GM19328 (cell line): ENCODE measurements around the gene UBE4B.

Experiments used
- ATAC-seq: cut with Tn5 transposase; IDR thresholded peaks from one replicate; pipeline ENCODE4 v1.9.1; 2021; ENCODE audit warnings: mild to moderate bottlenecking, moderate library complexity; ENCODE audit not compliant: unreplicated experiment

UBE4B gene

DNA sequence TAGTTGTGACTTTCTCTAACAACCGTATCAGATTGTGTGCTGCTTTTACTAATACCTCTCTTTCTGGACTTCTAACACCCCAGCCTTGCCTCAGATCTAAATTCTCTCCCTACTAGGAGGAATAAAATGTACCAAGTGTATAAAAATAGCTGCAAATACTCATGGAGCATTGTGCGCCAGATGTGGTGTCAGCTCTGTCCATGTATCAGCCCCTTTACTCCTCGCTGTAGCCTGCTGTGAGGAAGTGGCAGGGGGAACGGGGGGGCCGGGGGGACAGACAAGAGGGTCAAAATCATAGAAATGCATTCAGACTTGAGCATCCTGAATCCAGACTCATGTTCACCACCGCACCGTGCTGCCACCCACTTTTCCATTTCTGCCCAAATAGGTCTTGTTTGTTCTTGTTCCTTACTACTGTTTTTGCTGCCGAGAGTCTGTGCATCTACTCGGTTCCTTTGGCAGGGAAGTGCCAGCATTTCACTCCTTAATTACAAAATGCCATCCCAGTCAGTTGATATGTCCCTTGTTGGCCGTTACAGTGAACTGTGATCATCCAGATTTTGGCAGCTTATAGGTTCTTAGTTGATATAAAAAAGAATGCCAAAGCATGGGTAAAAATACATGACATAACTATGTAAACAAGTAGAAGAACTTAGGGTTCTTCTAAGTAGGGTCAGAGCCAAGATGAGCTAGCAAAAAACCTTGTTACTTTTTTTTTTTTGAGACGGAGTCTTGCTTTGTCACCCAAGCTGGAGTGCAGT, 76.4 kb downstream of the UBE4B start:
- ATAC-seq = no peak

GRCh38 chr1:10113501-10113900, 80.7 kb downstream of the UBE4B start:
- no peak for ATAC-seq

DNA sequence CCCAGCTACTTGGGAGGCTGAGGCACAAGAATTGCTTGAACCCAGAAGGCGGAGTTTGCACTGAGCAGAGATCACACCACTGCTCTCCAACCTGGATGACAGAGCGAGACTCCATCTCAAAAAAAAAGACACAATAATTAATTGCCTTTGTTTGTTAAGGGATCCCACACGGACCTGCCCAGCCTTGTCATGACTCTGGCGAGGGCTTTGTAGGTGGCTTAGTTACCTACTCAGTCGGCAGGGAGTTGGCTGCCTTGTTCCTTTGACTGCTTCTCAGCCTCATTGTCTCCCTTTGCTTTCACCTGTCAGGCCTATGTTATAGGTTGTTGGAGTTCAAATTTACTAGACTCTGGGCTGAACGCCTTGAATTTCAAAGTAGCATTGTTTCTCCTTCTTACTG, 82.0 kb downstream of the UBE4B start:
- ATAC-seq = no peak

GRCh38 chr1:10117132-10117531, 84.4 kb downstream of the UBE4B start:
- ATAC-seq = no peak

- ATAC-seq = no peak
These were observed 85.1 kb downstream of the UBE4B start for GRCh38 chr1:10117865-10118264.

GRCh38 chr1:10121688-10122087, 88.9 kb downstream of the UBE4B start:
- ATAC-seq = no peak

- no peak for ATAC-seq
These were observed 90.2 kb downstream of the UBE4B start for GRCh38 chr1:10122926-10123325.

GRCh38 chr1:10128101-10128765, 95.5 kb downstream of the UBE4B start:
- no peak for ATAC-seq

DNA sequence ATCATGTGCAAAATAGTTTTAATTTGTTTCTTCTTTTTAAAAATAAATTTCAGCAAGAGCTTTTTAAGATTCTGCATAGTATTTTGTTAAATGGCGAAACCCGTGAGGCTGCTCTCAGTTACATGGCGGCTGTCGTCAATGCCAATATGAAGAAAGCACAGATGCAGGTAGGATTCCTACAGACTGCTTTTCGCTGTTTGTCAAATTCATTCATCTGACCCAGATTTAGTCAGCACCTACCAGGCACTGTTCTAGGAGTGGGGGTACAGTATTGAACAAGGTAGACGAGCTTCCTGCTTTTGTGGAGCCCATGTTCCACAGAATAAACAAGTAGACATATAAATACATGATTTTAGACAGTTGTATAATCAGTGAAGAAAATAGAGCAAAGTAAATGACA, 99.6 kb downstream of the UBE4B start:
- no peak for ATAC-seq

GRCh38 chr1:10132852-10133251, 100.1 kb downstream of the UBE4B start:
- ATAC-seq = no peak

GRCh38 chr1:10140981-10141380, 108.2 kb downstream of the UBE4B start:
- ATAC-seq = no peak

GRCh38 chr1:10143961-10144485, 111.3 kb downstream of the UBE4B start:
- ATAC-seq = no peak

DNA sequence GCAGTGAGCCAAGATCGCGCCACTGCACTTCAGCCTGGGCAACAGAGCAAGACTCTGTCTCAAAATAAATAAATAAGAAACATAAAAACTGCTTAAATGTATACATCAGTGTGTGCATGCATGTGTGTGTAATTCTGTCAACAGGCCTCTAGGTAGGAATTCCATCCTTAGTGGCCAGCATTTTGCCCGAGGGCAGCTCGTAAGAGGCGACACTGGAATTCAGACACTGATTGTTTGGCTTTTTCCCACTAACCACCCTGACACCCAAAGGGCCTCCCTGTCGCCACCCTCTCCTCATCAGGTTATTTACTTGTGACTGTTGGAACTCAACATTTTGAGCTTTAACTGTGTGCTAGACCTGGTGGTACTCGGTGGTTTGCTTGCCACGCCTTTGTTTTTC, 113.6 kb downstream of the UBE4B start:
- no peak for ATAC-seq

DNA sequence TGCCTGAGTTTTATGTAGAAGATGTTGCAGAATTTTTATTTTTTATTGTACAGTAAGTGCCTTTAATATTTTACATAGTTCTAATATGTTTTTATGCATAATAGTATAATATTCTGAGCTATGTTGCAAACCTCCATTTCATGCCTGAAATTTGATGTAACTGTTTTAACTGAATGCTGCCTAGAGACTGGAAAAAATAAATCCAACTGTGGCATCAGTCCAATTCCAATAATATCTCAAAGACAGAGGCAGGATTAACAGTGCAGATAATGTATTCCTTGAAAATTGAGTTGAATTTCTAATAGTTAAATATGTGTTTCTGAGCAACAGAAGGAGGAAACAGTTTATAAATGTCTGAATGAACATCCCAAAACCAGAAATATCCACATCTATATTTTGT, 116.5 kb downstream of the UBE4B start:
- no peak for ATAC-seq

GRCh38 chr1:10152709-10153284, 120.0 kb downstream of the UBE4B start:
- no peak for ATAC-seq

DNA sequence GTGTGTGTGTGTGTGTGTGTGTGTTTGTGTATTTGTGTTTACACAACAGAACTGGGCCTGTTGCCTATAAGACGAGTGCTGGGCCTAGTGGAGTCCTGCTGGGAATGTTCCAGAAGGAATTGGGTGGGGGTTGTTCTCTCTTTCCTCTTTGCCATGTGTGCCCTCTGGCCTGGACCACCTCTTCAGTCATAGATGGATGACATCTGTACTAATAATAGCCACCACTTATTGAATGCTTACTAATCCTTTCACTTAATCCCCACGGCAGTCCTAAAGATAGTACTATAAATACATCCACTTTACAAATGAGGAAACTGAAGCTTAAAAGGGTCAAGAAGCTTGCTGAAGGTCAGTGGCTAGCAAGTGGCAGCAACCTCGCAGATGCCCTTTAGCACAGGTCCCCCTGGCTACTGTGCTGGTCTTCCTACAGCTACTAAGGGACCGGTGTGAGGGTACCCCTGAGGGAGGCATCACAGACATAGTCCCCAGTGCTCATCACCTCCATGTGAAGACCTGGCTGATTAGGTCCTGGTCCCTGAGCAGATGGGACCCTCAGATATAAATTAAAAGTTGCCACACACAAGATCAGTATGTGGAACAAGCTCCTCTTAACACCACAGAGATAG, 122.4 kb downstream of the UBE4B start:
- ATAC-seq = no peak

- no peak for ATAC-seq
These were observed 127.4 kb downstream of the UBE4B start for GRCh38 chr1:10160173-10160572.

GRCh38 chr1:10160907-10161490, 128.2 kb downstream of the UBE4B start:
- ATAC-seq = no peak

- ATAC-seq = no peak
These were observed 129.0 kb downstream of the UBE4B start for GRCh38 chr1:10161541-10162290.

- no peak for ATAC-seq
These were observed 136.3 kb downstream of the UBE4B start for GRCh38 chr1:10168912-10169514.
